Measurements from ENCODE around the gene IL1F10.

DNA sequence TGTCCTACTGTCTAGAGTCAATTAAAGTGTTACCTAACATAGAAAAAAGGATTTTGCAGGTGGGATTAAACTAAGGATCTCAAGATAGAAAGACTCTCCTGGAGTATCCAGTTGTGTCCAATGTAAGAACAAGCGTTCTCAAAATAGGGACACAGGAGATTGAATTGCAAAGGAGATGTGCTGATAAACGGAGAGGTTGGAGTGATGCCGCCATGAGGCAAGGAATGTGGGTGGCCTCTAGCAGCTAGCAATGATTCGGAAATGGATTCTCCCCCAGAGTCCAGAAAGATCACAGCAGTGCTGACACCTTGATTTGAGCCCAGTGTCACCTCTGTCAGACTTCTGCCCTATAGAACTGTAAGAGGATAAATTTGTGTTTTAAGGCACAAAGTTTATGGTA lies 35.5 kb downstream of the IL1F10 start:
- TF ChIP-seq, protein P1, sequence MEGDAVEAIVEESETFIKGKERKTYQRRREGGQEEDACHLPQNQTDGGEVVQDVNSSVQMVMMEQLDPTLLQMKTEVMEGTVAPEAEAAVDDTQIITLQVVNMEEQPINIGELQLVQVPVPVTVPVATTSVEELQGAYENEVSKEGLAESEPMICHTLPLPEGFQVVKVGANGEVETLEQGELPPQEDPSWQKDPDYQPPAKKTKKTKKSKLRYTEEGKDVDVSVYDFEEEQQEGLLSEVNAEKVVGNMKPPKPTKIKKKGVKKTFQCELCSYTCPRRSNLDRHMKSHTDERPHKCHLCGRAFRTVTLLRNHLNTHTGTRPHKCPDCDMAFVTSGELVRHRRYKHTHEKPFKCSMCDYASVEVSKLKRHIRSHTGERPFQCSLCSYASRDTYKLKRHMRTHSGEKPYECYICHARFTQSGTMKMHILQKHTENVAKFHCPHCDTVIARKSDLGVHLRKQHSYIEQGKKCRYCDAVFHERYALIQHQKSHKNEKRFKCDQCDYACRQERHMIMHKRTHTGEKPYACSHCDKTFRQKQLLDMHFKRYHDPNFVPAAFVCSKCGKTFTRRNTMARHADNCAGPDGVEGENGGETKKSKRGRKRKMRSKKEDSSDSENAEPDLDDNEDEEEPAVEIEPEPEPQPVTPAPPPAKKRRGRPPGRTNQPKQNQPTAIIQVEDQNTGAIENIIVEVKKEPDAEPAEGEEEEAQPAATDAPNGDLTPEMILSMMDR (IDR thresholded peaks at IDR 0.05): no peak
- TF ChIP-seq POLR2AphosphoS5 (IDR thresholded peaks at IDR 0.05): no peak
